Upper lobe of left lung (tissue), 4 donors: ENCODE data around the gene CEP41.

Experiments
- POLR2A ChIP-seq, 4 donors: fragments of 450-650 bp; IDR thresholded peaks; one replicate each; pipeline ENCODE4 v1.5.1; 2016 to 2017; ENCODE audit warnings: antibody characterized with exemption in 4 of 4, mild to moderate bottlenecking in 2 of 4
- POLR2AphosphoS5 ChIP-seq, 2 donors: sonication (generic); formaldehyde crosslinking; IDR thresholded peaks; one replicate each; pipeline ENCODE4 v1.5.1; 2017; ENCODE audit warnings: antibody characterized with exemption in 2 of 2
- TF ChIP-seq, protein P1 (sequence below), 6 experiments: fragments of 450-650 bp in 4 of 6; fragments of 200-600 bp in 2 of 6; sonication (generic) in 2 of 6; IDR thresholded peaks; one replicate each; pipeline ENCODE4 v1.5.1; 2016 to 2019; ENCODE audit warnings: antibody characterized with exemption in 6 of 6

DNA sequence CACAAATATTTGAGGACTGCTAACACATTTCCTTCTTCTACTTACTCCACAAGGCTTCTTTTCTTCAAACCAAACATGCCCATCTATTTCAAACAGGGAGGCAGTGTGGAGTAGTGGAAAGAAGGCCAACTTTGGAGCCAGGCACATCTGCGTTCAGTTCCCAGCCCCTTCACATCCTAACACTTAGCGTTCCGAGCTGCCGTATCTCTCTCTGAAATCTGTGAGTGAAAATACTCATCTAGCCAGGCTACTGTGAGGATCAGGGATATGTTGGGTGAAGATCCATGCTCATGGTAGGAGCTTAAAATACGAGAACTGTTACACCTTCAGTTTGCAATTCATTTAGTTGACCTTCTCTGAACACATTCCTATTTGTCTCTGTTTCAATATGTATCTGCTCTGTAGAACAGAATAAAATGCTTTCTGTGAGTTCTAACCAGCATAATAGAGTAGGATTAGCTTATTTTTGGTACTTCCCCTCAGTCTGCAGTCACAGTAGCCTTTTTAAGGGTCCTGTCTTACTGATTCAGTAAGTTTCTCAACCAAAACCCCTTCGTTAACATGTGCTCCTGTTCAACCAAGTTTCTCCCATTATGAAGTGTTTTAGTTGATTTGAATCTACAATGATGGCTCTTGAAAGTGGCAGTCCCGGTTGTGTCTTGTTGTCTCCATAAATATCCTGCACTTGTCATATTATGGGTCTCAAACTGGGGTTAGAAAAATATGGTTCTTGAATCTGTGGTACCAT lies 47.8 kb upstream of the CEP41 start:
- TF ChIP-seq, protein P1, sequence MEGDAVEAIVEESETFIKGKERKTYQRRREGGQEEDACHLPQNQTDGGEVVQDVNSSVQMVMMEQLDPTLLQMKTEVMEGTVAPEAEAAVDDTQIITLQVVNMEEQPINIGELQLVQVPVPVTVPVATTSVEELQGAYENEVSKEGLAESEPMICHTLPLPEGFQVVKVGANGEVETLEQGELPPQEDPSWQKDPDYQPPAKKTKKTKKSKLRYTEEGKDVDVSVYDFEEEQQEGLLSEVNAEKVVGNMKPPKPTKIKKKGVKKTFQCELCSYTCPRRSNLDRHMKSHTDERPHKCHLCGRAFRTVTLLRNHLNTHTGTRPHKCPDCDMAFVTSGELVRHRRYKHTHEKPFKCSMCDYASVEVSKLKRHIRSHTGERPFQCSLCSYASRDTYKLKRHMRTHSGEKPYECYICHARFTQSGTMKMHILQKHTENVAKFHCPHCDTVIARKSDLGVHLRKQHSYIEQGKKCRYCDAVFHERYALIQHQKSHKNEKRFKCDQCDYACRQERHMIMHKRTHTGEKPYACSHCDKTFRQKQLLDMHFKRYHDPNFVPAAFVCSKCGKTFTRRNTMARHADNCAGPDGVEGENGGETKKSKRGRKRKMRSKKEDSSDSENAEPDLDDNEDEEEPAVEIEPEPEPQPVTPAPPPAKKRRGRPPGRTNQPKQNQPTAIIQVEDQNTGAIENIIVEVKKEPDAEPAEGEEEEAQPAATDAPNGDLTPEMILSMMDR (IDR thresholded peaks at IDR 0.05), result no peak
- TF ChIP-seq POLR2A (IDR thresholded peaks at IDR 0.05) (no peak), POLR2AphosphoS5 (IDR thresholded peaks at IDR 0.05) (no peak)
